HG03064 (cell line): ENCODE results near the gene CUEDC1.
A peak's percentile ranks its signal among the peaks of the same experiment; 100 is the strongest.
"Not testable (repeated sequence)": the region's sequence is repeated elsewhere in the genome, so short reads cannot be mapped to it uniquely, and the experiment has no call there.

Source experiments
- ATAC-seq: cut with Tn5 transposase; IDR thresholded peaks from one replicate; pipeline ENCODE4 v1.9.1; 2021; ENCODE audit warnings: low read depth; ENCODE audit not compliant: unreplicated experiment

Gene CUEDC1

DNA sequence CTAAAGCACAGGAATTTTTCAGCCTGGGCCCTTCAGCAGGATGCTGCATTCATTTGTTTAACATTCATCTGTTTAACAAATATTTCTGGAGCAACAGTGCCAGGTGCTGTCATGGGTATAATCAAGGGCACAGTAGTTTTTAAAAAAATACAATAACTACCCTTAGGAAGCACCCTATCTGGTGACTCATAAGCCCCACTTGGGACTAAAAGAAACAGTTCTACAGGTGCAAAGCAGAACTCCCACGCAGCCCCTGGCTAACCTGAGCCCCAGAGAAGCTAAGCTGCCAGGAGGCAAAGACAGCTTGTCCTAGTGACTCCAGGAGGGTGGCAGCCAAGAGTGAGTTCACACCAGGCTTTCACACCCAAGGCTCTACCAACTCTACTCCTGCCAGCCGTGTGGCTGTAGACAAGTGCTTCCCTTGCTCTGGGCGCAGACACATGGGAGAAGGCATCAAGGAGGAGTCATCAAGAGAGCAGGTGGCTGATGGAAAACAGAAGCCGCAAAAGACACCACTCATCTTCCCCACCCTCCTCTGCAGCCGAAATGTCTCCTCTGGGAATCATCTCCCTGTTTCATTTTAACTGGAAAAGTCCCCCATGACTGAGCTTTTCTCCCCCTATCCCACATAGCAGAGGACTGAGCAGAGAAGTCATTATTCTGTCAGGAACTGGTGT, 14.4 kb downstream of the CUEDC1 start:
- no peak for ATAC-seq

DNA sequence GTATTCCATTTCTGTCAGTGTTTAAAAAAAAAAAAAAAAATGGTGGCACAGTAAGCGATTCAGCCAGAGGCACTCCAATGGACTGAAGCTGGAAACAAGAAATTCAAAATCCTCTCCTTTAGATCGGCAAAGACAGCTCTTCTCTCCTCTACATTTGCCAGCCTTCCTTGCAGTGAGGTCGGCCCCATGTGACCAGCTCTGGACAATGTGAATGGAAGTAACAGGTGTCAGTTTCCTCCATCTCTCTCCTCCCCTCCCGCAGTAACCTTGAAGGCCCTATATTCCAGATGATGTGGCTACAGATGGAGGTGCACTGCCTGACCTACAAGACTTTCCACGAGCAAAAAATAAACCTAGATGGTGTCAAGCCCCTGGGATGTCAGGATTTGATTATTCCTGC, 15.0 kb downstream of the CUEDC1 start:
- no peak for ATAC-seq

GRCh38 chr17:57939797-57940196, 15.4 kb downstream of the CUEDC1 start:
- ATAC-seq = peak; percentile 77

DNA sequence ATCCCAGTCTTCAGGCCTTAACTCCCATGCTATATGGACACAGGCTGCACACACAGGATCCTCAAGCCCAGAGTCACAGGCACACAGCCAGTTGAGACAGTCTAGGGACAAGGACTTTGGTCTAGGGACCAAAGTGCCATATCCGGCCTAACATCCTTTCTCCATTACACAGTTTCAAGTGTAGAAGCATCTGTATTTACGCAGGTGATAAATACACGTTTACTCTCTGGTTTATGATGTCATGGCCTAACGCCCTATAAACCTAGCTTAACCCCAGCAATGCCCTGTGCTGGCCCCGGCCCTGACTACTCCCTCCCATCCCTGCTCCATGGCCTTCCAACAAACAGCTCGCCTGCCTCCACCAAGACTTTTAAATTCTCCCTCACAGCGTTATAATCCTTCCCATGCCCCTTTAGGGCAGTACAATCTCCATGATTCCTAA, 17.1 kb downstream of the CUEDC1 start:
- ATAC-seq = no peak

- no peak for ATAC-seq
Measured at GRCh38 chr17:57937492-57937891, 17.7 kb downstream of the CUEDC1 start.

DNA sequence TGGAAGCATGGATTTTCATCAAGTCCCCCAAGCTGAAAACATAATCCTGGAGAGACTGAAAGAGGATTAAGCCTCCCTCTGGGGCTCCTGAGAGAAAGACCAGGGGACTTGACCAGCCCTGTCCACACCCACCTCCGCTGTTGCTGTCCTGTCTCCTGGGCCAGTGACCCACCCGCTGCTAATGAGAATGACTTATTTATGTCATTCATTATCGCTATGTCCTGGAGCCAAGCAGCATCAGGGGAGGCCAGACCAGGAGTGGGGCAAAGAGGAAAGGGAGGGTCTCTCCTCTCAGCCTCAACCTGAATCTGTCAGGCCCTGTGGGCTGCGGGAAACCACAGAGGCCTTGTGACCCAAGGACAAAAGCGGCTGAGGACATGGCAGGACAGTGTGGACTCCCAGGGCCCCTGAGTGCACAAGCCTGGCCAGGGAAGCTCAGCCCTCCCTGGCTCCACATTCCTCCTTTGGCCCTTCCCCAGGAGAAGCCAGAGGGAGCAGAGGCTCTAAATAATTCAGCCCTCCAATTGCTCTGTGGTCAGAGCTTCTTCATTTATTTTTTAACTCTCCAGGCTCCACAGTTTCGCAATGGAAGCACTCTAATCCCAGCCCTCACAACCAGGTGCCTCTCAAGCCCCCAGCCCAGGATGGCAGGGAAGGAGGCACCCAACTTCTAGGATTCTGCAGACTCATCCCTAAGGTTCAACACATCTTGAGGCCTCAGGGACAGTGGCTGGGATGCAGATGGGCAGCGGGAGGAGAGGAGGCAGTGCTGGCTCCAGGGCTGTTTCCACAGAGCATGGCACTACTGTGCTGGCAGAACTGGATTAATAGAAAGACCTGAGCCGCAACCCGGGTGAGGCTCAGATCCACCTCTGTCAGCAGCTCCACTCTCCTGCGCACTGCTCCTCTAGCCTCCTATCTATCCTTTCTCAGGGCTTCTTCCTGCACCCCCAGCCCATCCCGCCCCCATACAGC, 19.1 kb downstream of the CUEDC1 start:
- no peak for ATAC-seq

DNA sequence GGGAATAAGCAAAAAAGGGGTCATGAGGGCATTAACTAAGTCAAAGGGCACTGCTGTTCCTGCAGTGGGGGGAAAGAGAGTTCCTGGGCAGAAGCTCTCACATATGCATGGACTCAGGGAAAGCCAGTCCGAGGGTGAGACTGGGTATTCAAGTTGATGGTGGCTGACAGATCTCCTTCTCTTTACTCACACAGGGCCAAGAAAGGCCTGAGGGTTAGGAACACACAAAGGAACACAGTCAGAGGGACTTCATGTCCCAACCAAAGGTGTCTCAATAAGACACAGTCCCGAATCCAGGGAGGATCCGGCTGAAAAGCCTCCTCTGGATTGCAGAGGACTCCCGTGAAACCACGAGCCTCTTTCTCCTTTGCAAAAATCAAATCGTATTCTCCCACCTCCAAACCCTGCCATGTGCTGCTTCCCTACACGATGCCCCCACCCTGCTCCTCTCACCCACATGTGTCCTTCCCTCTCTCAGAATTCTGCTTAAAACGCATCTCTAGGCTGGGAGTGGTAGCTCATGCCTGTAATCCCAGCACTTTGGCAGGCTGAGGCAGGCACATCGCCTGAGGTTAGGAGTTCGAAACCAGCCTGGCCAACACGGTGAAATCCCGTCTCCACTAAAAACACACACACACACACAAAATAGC, 23.6 kb downstream of the CUEDC1 start:
- ATAC-seq = no peak

GRCh38 chr17:57930239-57930638, 25.0 kb downstream of the CUEDC1 start:
- ATAC-seq = no peak

DNA sequence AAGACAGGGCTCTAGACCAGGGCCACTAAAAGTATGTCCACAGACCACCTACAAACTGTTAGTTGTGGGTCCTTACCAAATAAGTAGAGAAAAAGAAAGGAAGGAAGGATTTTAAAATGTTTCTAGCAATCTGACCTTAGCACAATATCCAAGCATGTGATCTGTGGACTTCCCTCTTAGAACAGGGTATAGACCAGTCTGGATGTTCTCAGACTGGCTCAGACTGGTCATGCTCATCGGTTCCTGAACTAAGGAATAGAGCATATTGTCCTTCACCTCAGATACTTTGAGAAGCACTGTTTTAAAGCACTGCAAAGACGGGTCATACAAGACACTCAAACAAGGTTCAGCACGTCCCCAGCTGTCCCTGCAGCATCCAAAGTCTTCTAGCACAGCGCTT, 25.8 kb downstream of the CUEDC1 start:
- no peak for ATAC-seq

DNA sequence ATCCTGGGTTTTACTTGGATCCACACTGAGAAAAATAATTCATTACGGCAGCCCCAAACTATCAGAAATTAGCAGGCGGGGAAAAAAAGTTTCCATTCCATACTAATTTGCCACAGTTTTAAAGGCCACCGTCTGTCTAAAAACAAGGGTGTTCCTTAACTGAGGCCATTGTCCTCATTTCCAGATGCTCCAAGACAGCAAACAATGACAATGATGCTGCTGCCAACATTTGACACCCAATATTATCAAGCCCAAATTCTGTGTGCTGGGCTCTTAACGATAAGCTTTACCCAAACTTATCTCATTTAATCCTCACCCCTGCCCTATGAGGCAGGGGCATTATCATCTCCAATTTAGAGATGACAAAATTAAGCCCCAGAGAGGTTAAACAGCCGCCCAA, 26.3 kb downstream of the CUEDC1 start:
- no peak for ATAC-seq

DNA sequence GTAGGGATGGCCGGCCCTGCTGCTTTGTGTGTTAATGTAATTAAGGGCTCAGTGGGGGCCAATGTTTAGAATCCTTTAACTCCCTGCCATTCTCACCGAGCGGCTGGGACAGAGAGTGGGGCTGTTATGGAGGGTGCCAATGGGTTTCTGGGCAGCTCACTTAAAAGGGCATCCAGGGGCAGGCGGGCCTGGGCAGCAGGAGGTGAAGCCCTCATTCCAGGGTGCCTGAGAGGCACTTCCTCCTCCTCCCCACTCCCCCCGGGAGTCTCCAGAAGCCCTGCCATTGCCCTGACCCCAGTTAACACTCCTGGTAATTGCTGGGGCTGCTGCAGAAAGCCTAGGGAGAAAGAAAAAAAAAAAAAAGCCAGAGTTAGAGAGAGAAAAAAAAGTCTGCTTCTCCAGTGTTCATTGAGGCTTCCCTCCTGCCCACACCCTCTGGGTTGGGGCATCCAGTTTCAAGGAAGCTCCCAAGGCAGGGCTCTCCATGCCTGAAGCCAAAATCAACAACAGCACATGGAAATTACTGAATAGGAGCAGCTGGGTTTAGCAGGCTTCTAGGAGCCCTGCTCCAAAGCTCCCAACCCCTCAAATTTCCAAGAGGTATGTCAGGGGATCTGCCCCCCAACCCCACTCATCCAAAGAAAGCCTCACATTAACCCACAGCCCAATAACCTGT, 28.0 kb downstream of the CUEDC1 start:
- no peak for ATAC-seq

- ATAC-seq = no peak
Measured at GRCh38 chr17:57926723-57927047, 28.5 kb downstream of the CUEDC1 start.

DNA sequence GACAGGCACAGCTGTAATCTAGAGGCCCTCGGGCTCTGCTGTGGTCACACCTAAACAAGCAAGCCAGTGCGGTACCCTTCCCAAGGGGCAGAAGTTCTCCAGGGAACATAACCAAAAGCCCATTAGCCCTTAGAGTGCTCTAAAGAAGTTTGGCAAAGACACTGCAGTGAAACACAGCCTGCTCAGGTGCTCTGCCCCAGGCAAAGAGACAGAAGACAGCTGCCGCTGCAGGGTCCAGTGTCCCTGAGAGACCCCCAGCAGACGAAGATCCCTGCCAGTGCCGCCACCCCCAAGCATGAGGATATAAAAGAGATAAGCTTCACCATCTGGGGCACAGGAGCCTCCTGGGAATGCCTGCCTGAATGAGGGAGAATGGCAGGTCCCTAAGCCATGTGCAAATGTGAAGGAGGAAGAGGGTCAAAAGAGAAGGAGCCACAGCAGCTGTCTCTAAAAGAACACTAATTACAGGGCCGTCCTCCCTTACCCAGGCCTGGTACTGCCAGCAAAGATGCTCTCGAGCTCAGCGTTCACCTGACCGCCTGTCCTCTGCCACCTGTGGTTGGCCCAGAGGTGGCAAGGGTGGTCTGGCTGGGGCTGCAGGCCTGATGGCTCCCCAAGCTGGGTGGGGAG, 29.7 kb downstream of the CUEDC1 start:
- ATAC-seq = no peak

DNA sequence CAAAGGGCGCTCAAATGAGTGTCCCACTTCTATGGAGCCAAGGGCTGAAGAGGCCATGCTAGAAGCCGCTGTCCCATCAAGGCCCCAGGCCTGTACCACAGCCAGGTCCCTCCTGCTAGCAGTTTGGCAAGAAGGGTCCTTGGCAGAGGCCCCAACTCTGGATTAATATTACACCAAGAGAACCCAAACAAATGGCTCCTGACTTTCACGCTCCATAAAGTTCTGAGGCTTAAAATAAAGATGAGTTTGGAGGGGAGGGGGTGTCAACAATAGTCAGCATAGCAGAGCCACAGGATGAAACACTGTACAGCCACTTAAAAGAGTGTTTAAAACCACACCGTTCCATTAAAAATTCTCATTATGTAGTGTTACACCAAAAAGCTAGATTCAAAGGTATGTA, 30.5 kb downstream of the CUEDC1 start:
- no peak for ATAC-seq

GRCh38 chr17:57923182-57923872, 31.9 kb downstream of the CUEDC1 start:
- ATAC-seq = no peak

GRCh38 chr17:57922745-57923144, 32.5 kb downstream of the CUEDC1 start:
- not testable (repeated sequence) for ATAC-seq

DNA sequence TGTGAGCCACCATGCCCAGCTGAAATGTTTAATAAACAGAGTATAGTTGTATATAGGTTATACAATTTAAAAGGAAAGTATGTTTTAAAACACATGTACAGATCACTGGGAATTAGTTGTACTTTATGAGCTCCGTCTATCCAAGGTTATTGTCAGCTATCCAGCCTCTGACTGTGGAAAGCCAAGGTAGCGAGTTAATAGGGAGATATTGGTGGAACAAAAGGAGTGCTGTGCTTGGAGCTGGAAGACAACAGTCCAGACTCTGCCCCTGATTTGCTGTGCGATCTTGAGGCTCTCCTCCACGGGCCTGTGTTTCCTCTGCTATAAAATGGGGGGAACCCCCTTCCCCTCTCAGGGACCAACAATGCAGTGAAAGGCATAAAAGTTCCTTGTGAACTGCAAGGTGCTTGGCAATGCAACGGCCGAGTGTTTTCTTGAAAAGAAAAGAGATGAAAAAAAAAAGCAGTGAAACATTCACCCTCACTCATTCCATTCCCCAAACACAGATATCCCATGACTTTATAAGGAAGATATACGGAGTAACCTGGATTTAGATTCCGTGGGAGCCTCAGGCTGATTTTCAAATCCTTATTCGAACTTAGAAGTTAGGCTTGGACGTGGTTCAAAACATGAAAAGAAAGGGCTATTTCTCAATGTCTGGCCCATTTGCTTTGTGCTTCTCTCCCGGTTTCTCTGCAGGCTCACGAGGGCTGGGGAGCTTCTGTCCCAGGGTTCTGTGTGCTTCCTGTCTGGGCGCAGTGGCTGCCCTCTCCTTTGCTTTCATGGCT, 34.1 kb downstream of the CUEDC1 start:
- no peak for ATAC-seq

DNA sequence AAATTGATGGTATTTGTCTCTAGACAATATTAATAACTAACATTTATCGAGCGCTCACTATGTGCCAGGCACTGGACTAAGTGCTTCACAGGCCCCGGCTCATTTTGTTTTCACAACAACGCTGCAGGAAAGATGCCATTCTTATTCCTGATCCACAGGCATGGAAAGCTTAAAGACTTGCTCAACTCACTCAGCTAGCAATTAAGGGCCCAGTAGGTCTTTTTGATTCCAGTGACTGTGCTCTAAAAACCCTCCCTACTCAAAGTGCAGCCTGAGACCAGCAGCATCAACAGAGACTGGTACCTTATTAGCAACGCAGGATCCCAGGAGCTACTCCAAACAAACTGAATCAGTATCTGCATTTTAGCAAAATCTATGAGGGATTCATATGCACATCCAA, 35.3 kb downstream of the CUEDC1 start:
- no peak for ATAC-seq
